T-helper 2 cell treated with Interferon-gamma antibody and Interleukin-4, amounts not matched to agents 5 μg/mL and 100 μg/mL, for 36 hours (primary cell): ENCODE measurements around the gene GRAMD4.

Experiments
- DNase-seq: peaks from one replicate; pipeline ENCODE4 v3.0.0; 2021; ENCODE audit warnings: low spot score
- H3K27ac Mint-ChIP-seq: one replicate; pipeline ENCODE4 v1.8.0; 2021; ENCODE audit warnings: mild to moderate bottlenecking, mixed read lengths
- H3K27me3 Mint-ChIP-seq: one replicate; pipeline ENCODE4 v1.8.0; 2021; ENCODE audit warnings: low read depth, mixed read lengths
- H3K36me3 Mint-ChIP-seq: one replicate; pipeline ENCODE4 v1.8.0; 2021; ENCODE audit warnings: low read depth, mixed read lengths
- H3K4me1 Mint-ChIP-seq: one replicate; pipeline ENCODE4 v1.8.0; 2021; ENCODE audit warnings: low read depth, mixed read lengths
- H3K4me3 Mint-ChIP-seq: one replicate; pipeline ENCODE4 v1.8.0; 2022; ENCODE audit warnings: mild to moderate bottlenecking, moderate library complexity, mixed read lengths
- H3K9me3 Mint-ChIP-seq: one replicate; pipeline ENCODE4 v1.8.0; 2021; ENCODE audit warnings: mixed read lengths

The GRAMD4 gene

DNA sequence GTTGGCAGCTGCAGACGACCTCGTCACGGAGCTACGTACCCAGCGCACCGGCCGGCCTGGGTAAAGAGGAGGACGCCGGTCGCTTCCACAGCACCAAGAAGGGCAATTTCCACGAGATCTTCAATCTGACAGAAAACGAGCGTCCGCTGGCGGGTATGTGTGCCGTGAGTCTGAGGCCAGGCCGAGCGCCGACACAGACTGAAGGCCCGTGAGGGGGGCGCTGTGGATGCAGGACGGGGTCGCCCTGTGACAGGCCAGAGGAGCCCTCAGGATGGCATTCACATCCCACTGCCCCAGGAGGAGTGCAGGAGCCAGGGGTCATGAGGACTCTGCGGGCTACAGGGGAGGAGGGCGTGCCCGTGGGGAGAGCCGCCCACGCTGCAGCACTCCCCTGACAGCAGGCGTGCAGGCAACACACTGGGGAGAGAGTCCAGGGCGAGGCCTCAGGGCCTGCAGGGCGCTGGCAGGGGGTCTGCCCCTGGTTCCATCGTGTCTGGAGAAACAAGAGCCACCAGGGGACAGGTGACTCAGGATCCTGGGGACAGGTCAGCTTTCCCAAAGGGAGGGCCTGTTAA is 53.6 kb downstream of the GRAMD4 start:
- H3K4me1 Mint-ChIP-seq: peaks cover 16% of the 10 kb centered on the region
- no peaks in the 10 kb centered on the region for H3K27me3 Mint-ChIP-seq
- peaks cover 7% of the 10 kb centered on the region for H3K36me3 Mint-ChIP-seq
- H3K4me3 Mint-ChIP-seq: peak overlapping the region; percentile 87
- peak; percentile 33 for DNase-seq
- peak overlapping the region; percentile 94 for H3K27ac Mint-ChIP-seq
- H3K9me3 Mint-ChIP-seq: no peaks in the 10 kb centered on the region

DNA sequence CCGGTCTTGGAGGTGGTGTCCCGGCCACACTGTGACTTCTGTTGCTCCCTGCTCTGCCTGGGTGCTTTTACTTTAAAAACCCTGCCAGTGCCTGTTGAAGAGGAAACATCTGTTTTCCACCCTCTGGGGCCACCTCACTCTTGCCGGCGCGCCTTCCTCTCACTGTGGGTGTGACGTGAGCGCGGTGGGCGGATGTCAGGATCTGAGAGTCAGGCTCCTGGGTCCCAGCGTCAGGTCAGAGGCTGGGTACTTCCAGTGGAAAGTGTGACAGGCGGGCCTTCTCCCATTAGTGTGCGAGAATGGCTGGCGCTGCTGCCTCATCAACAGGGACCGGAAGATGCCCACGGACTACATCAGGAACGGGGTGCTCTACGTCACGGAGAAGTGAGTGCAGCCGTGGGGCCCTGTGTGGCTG is 54.2 kb downstream of the GRAMD4 start:
- DNase-seq: peak; percentile 95
- Mint-ChIP-seq H3K27ac (peak overlapping the region; percentile 94), H3K9me3 (no peaks in the 10 kb centered on the region), H3K27me3 (no peaks in the 10 kb centered on the region), H3K36me3 (peaks cover 7% of the 10 kb centered on the region), H3K4me3 (peak overlapping the region; percentile 87), H3K4me1 (peaks cover 16% of the 10 kb centered on the region)

DNA sequence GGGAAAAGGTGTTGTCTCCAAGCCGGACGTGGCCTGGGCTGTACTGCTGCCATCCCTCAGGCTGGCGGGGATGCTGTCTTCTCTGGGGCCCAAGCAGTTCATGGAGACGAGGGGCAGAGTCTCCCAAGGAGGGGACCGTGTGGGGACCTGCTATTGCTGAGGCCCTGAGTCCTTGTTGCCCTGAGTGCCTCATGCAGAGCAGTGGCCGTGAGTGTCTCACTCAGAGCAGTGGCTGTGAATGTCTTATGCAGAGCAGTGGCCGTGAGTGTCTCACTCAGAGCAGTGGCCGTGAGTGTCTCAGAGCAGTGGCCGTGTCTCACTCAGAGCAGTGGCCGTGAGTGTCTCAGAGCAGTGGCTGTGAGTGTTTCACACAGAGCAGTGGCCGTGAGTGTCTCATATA is 54.7 kb downstream of the GRAMD4 start:
- no peaks in the 10 kb centered on the region for H3K9me3 Mint-ChIP-seq
- peaks cover 16% of the 10 kb centered on the region for H3K4me1 Mint-ChIP-seq
- DNase-seq: peak; percentile 11
- peak overlapping the region; percentile 94 for H3K27ac Mint-ChIP-seq
- H3K4me3 Mint-ChIP-seq: peak overlapping the region; percentile 87
- peaks cover 5% of the 10 kb centered on the region for H3K36me3 Mint-ChIP-seq
- no peaks in the 10 kb centered on the region for H3K27me3 Mint-ChIP-seq

DNA sequence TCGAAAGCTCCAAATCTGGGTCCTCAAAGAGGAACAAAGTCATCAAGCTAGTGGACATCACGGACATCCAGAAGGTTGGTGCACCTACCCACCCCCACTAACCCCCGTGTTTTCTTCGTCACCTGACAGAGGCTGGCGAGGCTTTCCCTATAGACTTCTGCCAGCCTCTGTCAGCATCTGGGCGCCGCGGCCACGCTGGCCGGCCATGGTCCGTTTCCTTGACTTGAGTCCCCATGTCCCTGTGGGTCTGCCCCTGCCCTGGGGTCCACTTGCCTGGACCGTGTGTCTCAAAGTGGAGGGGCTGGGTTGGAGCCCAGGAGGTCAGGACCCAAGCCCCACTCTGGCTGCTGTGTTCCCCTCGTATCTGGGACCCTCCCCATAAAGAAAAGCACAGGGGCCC is 55.3 kb downstream of the GRAMD4 start:
- Mint-ChIP-seq H3K36me3 (peaks cover 4% of the 10 kb centered on the region), H3K9me3 (no peaks in the 10 kb centered on the region), H3K4me3 (no peak overlapping the region), H3K27ac (peak overlapping the region; percentile 94), H3K4me1 (peaks cover 16% of the 10 kb centered on the region), H3K27me3 (no peaks in the 10 kb centered on the region)
- no peak for DNase-seq

DNA sequence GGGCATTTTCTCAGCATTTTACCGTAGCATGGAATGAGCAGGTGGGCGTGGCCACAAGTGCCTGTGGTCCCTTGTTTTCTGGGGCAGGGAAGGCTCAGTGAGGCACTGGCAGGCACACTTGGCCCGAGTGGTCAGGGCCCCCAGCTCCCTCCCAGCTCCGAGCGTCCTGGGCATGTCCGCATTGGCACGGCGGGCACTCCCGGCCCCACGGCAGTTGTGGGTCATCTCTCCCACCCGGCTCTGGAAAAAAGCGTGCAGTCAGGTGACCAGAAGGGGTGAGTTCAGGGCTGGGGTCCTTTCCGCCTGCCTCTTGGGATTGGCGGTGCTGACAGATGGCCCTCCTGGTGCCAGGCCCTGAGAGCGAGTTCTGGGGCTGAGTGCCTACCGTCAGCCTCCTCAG is 55.8 kb downstream of the GRAMD4 start:
- no peak overlapping the region for H3K4me3 Mint-ChIP-seq
- H3K36me3 Mint-ChIP-seq: peaks cover 4% of the 10 kb centered on the region
- no peaks in the 10 kb centered on the region for H3K9me3 Mint-ChIP-seq
- no peak for DNase-seq
- H3K27ac Mint-ChIP-seq: no peak overlapping the region
- peaks cover 16% of the 10 kb centered on the region for H3K4me1 Mint-ChIP-seq
- no peaks in the 10 kb centered on the region for H3K27me3 Mint-ChIP-seq

DNA sequence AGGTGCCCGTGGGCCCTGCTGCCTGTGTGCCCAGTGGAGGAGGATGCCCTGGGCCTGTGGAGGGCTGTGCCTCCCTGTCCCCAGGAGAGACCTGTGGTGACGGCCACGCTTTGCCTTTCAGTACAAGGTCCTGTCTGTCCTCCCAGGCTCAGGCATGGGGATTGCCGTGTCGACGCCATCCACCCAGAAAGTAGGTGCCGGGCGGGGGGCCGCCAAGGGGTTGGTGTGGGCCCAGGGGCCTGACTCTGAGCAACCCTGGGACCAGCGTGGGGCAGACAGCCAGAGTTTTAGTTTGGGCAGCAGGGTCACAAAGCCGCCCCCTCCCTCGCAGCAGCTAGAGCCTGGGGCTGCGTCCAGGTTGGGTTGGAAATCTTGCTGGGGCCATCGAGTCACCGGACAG is 56.3 kb downstream of the GRAMD4 start:
- H3K4me3 Mint-ChIP-seq: no peak overlapping the region

DNA sequence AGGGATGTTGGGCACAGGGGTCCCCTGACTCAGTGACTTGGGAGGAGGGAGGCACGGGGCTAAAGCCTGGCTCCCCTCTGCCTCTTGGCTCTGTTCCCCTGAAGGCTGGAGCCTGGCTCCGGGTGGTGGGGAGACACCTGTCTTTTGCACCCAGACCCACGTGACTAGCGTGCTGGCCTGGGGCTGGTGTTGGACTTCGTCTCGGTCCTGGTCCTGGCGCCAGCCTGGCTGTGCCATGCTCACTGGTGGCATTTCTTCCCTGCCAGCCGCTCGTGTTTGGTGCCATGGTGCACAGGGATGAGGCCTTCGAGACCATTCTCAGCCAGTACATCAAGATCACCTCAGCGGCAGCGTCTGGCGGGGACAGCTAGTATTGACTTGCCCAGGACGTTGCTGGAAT is 56.7 kb downstream of the GRAMD4 start:
- Mint-ChIP-seq H3K36me3 (peaks cover 6% of the 10 kb centered on the region), H3K9me3 (no peaks in the 10 kb centered on the region), H3K27ac (no peak overlapping the region), H3K4me1 (peaks cover 16% of the 10 kb centered on the region), H3K27me3 (no peaks in the 10 kb centered on the region), H3K4me3 (no peak overlapping the region)
- no peak for DNase-seq

More for the DNA sequence above, 56.3 kb downstream of the GRAMD4 start:
- H3K27ac Mint-ChIP-seq: no peak overlapping the region
- no peaks in the 10 kb centered on the region for H3K27me3 Mint-ChIP-seq
- DNase-seq: no peak
- peaks cover 6% of the 10 kb centered on the region for H3K36me3 Mint-ChIP-seq
- no peaks in the 10 kb centered on the region for H3K9me3 Mint-ChIP-seq
- H3K4me1 Mint-ChIP-seq: peaks cover 16% of the 10 kb centered on the region

DNA sequence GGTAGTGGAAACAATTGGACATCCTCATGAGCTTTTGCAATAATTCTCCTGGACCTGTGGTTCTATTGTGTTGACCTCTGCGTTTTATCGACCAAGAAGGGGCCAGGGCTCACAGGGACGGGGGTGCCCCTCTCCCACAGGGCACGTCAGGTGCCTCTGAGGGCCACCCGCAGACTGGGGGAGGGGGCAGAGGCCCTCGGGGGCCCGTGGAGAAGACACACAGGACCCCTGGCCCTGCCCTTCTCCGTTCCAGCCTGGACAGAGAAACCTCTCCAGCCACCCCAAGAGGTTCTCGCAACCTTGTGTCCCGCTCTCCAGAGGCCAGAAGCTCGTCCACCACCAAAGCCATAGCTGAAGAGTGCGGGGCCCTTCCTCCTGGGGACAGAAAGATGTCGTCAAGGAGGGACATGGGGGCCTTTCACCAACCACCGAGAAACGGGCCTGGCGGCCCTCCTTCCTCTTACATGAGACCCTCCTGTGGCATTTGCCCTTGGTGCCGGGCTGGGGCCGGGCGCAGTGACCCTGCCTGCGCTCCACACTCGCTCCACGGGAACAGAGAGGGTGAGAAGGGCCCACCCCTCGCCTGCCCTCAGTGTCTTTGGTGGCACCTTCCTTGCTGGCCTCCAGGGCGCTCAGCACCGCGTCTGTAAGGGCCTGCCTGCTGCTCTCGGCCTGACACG is 57.3 kb downstream of the GRAMD4 start:
- no peak overlapping the region for H3K4me3 Mint-ChIP-seq
- H3K27me3 Mint-ChIP-seq: no peaks in the 10 kb centered on the region
- H3K36me3 Mint-ChIP-seq: peaks cover 6% of the 10 kb centered on the region
- H3K9me3 Mint-ChIP-seq: no peaks in the 10 kb centered on the region
- no peak for DNase-seq
- peak overlapping the region; percentile 41 for H3K27ac Mint-ChIP-seq
- peaks cover 16% of the 10 kb centered on the region for H3K4me1 Mint-ChIP-seq

DNA sequence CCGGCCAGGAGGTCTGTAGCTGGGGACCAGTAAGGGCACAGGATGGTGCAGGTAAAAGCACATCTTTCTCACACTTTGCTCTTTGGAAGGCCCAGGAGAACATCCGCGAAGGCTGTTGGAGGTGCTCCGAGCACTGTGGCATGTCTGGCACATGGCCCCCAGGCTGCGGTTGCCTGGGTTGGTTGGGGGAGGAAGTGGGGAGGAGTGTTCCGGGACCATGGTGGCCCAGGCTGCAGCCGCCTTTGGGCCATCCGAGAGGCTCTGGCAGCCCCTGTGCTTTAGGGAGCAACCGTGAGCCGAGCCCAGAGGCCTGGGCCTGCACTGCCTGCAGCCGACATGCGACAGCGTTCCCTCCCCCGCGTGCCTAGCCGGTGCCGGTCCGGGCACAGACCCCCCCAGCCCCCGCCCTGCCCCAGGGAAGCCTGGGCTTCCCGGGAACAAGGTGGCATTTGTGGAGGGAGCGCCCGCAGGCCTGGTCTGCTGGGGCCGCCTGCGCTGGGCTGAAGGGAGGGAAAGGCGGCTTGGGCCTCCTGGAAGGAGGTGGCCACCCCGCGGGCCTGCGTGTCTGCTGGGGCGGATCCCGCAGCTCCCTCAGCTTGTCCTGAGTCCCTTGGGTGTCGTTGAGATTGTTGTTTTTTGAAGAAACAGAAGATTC is 57.9 kb downstream of the GRAMD4 start:
- H3K9me3 Mint-ChIP-seq: no peaks in the 10 kb centered on the region
- peak overlapping the region; percentile 41 for H3K27ac Mint-ChIP-seq
- no peaks in the 10 kb centered on the region for H3K27me3 Mint-ChIP-seq
- peaks cover 14% of the 10 kb centered on the region for H3K4me1 Mint-ChIP-seq
- H3K36me3 Mint-ChIP-seq: peaks cover 6% of the 10 kb centered on the region
- no peak for DNase-seq
- H3K4me3 Mint-ChIP-seq: no peak overlapping the region

DNA sequence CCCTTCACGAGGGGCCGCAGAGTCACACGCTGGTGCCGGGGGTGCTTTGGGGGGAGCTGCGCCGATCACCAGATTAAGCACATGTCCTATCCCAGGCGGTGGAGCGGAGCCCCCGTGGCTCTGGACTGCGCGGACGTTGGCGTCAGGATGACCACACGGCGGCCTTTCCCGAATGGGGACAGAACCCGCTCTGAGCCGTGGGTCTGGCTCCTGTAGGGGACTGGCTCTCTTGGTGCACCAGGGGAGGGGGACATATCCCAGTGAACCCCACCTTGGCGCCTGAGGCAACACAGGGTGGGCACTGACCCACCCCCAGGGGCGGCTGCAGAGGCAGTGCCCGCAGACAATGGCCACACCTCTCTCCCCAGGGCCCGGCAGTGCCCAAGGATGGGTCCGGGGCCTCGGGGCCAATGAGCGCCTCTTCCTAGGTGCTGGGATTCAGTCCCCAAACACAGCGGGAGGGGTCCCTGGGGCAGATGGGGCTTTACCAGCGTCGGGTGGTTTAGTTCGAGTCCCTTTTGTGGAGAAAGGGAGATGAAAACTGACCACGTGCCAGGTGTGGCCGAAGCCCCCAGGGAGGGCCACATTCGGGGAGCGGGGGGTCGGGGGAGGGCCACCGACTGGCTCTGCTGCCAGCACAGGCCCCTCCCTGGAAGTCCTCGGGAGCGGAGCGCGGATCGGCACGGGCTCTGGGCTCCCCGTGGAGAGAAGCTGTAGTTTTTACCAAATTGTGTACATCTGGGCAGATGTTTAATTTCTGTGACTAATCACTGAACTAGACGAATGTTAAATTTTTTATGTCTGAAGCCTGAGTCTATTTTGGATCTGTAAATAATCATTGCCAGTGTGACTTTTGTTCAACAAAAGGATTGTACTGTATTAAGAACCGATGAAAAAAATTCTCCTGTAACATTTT is 58.9 kb downstream of the GRAMD4 start:
- Mint-ChIP-seq H3K9me3 (no peaks in the 10 kb centered on the region), H3K4me3 (no peak overlapping the region), H3K36me3 (peaks cover 6% of the 10 kb centered on the region), H3K27me3 (no peaks in the 10 kb centered on the region), H3K4me1 (peaks cover 6% of the 10 kb centered on the region), H3K27ac (no peak overlapping the region)
- no peak for DNase-seq

DNA sequence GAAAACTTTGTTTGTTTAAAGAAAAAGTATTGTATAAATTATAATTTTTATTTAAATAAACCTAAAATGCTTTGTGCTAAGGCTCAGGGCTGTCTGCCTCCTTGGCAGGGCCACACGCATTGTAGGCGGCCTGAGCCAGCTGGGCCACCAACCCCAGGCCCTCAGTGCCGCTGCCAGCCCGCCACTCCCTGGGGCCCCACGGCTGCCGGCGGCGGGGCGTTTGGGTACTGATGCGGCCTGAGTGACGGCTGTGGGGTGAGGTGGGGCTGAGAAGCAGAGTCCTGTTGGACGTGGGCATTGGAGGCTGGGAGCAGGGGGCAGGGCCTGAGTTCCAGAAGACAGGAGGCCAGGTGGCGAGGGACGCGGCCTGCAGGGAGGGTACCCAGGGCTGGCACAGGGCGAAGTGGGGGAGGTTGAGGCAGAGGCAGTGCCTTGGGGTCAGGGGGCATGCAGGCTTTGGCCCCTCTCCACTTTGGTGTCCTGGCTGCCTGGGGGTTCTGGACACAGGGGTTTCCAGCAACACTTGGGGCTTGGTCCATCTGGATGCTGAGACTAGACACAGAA is 59.6 kb downstream of the GRAMD4 start:
- Mint-ChIP-seq H3K4me3 (no peak overlapping the region), H3K4me1 (peaks cover 1% of the 10 kb centered on the region), H3K27ac (no peak overlapping the region), H3K27me3 (no peaks in the 10 kb centered on the region), H3K9me3 (no peaks in the 10 kb centered on the region), H3K36me3 (peaks cover 3% of the 10 kb centered on the region)
- no peak for DNase-seq

DNA sequence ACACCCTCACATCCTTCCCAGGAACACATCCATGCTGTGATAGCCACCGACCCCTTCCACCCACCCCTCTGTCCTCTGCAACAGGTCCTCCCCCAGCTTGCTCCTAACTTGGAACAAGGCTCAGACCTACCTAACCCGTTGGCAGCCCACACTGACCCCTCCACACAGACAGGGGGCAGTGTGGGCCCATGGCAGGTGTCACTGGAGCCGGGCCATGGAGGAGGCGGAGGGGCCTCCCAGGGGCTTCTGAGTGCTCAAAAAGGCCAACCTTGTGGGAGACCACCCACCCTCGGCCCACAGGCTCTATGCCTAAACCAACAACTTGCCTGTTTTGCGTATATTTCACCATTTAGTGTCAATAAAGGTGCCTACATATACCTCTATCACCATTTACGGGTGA is 60.8 kb downstream of the GRAMD4 start:
- H3K4me1 Mint-ChIP-seq: peaks cover 5% of the 10 kb centered on the region
- no peaks in the 10 kb centered on the region for H3K9me3 Mint-ChIP-seq
- DNase-seq: no peak
- no peaks in the 10 kb centered on the region for H3K27me3 Mint-ChIP-seq
- no peak overlapping the region for H3K4me3 Mint-ChIP-seq
- H3K27ac Mint-ChIP-seq: no peak overlapping the region
- peaks cover 11% of the 10 kb centered on the region for H3K36me3 Mint-ChIP-seq

DNA sequence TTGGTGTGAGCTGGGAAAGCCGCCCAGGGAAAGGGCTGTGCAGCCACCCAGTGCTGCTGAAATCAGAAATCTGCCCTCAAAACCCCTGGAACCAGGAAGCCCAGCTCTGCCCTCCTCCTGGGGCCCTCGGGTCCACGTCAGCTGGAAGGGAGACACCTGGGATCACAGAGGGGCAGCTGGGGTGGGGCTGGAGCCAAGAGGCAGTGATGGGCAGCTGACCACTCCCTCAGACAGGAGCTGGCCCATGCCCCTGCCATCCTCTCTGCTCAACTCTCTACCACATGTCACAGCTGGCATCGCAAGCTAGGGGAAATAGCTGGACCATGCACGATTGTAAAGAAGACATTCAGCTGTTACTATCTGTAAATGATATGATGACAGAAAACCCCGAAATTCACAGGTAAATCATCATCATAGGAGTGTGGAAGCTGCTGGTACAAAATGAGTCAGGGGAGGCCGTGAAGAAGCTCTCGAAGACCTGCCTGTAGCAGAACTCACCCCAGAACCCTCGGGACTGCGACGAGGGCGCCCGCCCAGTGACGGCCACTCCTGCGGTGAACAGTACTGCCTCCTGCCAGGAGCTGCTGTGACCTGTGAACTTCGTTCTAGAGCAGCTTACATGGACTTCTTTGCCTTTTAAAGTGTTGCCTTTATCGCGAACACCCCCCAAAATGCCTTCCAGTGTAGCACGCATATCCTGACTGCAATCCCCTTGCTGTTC is 62.0 kb downstream of the GRAMD4 start:
- no peak overlapping the region for H3K27ac Mint-ChIP-seq
- no peaks in the 10 kb centered on the region for H3K27me3 Mint-ChIP-seq
- peaks cover 9% of the 10 kb centered on the region for H3K4me1 Mint-ChIP-seq
- H3K9me3 Mint-ChIP-seq: no peaks in the 10 kb centered on the region
- DNase-seq: no peak
- H3K4me3 Mint-ChIP-seq: no peak overlapping the region
- peaks cover 16% of the 10 kb centered on the region for H3K36me3 Mint-ChIP-seq
